MM.1S (cell line): Measurements from ENCODE around the gene LOX.

Source experiments
- CTCF ChIP-seq: fragments of 300-600 bp; sonication (generic); IDR thresholded peaks from 2 replicates; pipeline ENCODE4 v1.5.1; 2016; ENCODE audit warnings: antibody characterized with exemption, low read length, mixed read lengths
- EZH2 ChIP-seq: fragments of 300-600 bp; sonication (generic); optimal IDR thresholded peaks from 2 replicates; pipeline ENCODE3; 2017; ENCODE audit warnings: low read depth, mild to moderate bottlenecking, antibody characterized with exemption, low read length, mixed read lengths
- EZH2phosphoT487 ChIP-seq: fragments of 300-600 bp; sonication (generic); IDR thresholded peaks from 2 replicates; pipeline ENCODE4 v1.6.1; 2018; ENCODE audit warnings: antibody characterized with exemption, low read length

GRCh38 chr5:122091936-122092600 is 14.0 kb upstream of the LOX start:
- peak; percentile 19 for TF ChIP-seq CTCF
- TF ChIP-seq EZH2phosphoT487 = no peak
- TF ChIP-seq EZH2 = no peak
